ENCODE results near the gene ARSA.

ARSA gene

GRCh38 chr22:50579752-50580151 is 48.2 kb downstream of the ARSA start:
- DNase-seq (ENCODE audit: low read depth): no peak

DNA sequence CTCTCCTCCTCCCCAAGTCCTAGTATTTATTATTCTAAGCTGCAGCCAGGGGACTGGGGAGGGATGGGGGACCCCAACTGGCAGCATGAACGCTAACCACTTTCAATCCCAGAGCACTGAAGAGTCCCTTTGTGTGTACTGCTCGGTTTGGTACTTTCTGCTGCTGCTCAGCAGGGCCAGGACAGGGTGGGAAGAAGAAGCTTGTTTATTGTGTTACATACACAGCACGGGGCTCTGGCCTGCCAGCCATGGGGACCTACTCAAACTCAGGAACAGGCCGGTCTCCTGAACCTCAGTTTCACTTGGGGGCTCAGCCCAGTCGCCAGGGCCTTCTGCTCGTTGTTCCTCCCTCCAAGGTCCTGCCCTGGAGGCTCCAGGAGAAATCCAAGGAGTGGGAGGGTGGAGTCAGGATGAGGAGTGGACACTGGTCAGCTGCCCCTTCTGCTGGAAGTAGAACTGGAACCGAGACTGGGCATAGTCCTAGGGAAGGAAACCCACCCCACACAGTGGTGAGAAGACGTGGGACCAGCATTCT is 49.1 kb downstream of the ARSA start:
- DNase-seq (ENCODE audit: low read depth): no peak

- no peak for DNase-seq (ENCODE audit: low read depth)
Measured at GRCh38 chr22:50577987-50578775, 49.8 kb downstream of the ARSA start, which contains the start of gene CPT1B. TSS of gene CPT1B (minus strand) at chr22:50578427. CDS start at chr22:50577915, 512 bp downstream.

GRCh38 chr22:50577697-50577986 is 50.3 kb downstream of the ARSA start:
- no peak for DNase-seq (ENCODE audit: low read depth)

- DNase-seq (ENCODE audit: low read depth): no peak
Measured at GRCh38 chr22:50576806-50577696, 50.9 kb downstream of the ARSA start.

GRCh38 chr22:50576070-50576469 is 51.9 kb downstream of the ARSA start:
- no peak for DNase-seq (ENCODE audit: low read depth)

DNA sequence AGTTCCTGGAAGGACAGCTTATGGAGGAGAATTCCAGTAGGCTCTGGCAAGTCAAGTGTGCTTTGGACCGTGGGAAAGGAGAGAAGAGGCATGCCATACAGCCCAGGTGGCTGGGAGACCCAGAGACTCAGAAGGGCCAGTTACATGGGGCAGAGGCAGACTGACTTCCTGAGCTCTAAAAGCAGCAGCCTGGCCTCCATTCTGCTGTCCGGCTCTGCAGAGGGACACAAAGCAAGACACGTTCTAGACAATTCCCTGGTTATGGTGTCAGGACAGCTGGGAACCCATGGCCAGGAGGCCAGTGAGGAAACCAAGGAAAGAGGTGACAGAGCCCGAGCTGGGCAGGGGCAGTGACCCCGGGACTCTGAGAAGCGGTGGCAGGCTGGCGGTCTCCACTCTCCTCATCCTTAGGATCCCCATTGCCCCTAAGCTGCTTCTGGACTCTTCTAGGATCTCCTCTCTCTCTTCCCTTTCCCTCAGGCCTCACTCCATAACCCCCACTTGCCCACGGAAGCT is 52.5 kb downstream of the ARSA start:
- DNase-seq (ENCODE audit: low read depth): no peak

All from stimulated activated CD8-positive, alpha-beta memory T cell treated with anti-CD3 and anti-CD28 coated beads, Interleukin-15, amount 100 ng/mL, for 24 hours (primary cell).